Caco-2 (cell line): ENCODE data around the gene KHDC3L. TPM values are rescaled to one million over a fixed set of nuclear protein-coding genes. Genes with fewer than 3 reads are reported as not detected.

Experiments
- BruUV-seq: library from RNA; stranded (reverse); fragments of 400-500 nt; replicated peaks from 2 replicates; lab custom pipeline; 2021; lab: Mats Ljungman, UMichigan
- CTCF ChIA-PET: fragments of 300-600 bp; sonication (Branson Sonifier 250); formaldehyde crosslinking; loops from one replicate; lab custom pipeline; 2022; ENCODE audit warnings: antibody characterized with exemption; lab: Charles Lee
- POLR2A ChIA-PET: fragments of 300-600 bp; sonication (Branson Sonifier 250); formaldehyde crosslinking; loops from one replicate; lab custom pipeline; 2022; ENCODE audit warnings: antibody characterized with exemption; lab: Charles Lee
- DNase-seq, 2 experiments: peaks; one replicate each; pipeline versions ENCODE4 v3.0.0 to v3.0.0-alpha.2; 2020 to 2022
- H3K27me3 ChIP-seq: replicated peaks from 2 replicates; pipeline ENCODE4 v1.6.0; 2011; ENCODE audit warnings: low read length; ENCODE audit not compliant: control insufficient read depth, insufficient read depth
- H3K36me3 ChIP-seq: 2 replicates; pipeline ENCODE4 v1.5.1; 2011; ENCODE audit warnings: low read length; ENCODE audit not compliant: control insufficient read depth, insufficient read depth
- H3K4me1 ChIP-seq: fragments of 250-450 bp; sonication (Bioruptor Pico); 2 replicates; pipeline ENCODE4 v1.5.1; 2020; ENCODE audit warnings: mild to moderate bottlenecking
- H3K4me3 ChIP-seq: 2 replicates; pipeline ENCODE4 v1.5.1; 2011; ENCODE audit warnings: low read depth, mild to moderate bottlenecking, control low read depth, low read length
- H3K9me3 ChIP-seq: fragments of 250-450 bp; sonication (Bioruptor Pico); 2 replicates; pipeline ENCODE4 v1.5.1; 2020; ENCODE audit warnings: mild to moderate bottlenecking, moderate library complexity
- H3K27ac Mint-ChIP-seq: one replicate; pipeline ENCODE4 v1.8.0; 2022; ENCODE audit warnings: mixed read lengths; ENCODE audit not compliant: unreplicated experiment
- H3K27me3 Mint-ChIP-seq: one replicate; pipeline ENCODE4 v1.8.0; 2022; ENCODE audit warnings: mixed read lengths; ENCODE audit not compliant: insufficient read depth, unreplicated experiment
- H3K36me3 Mint-ChIP-seq: one replicate; pipeline ENCODE4 v1.8.0; 2022; ENCODE audit warnings: mild to moderate bottlenecking, mixed read lengths; ENCODE audit not compliant: insufficient read depth, unreplicated experiment
- H3K4me1 Mint-ChIP-seq: one replicate; pipeline ENCODE4 v1.8.0; 2022; ENCODE audit warnings: low read depth, mixed read lengths; ENCODE audit not compliant: unreplicated experiment
- H3K4me3 Mint-ChIP-seq: one replicate; pipeline ENCODE4 v1.8.0; 2022; ENCODE audit warnings: mild to moderate bottlenecking, moderate library complexity, mixed read lengths; ENCODE audit not compliant: unreplicated experiment
- H3K9me3 Mint-ChIP-seq: one replicate; pipeline ENCODE4 v1.8.0; 2022; ENCODE audit warnings: mixed read lengths; ENCODE audit not compliant: unreplicated experiment
- intact Hi-C: fragments of 100-400 bp; cut with micrococcal nuclease; formaldehyde crosslinking; loops from one replicate; pipeline ENCODE4 v1.10.0; 2022; ENCODE audit not compliant: unreplicated experiment
- total RNA-seq: library from RNA; stranded (reverse); gene quantifications from 2 replicates; pipeline ENCODE4 v1.2.3, GENCODE V29; 2022
- TF ChIP-seq, protein P1 (sequence below), 2 experiments: fragments of 200-600 bp in 1 of 2; IDR thresholded peaks; 1 replicate in 1 of 2; 2 replicates in 1 of 2; pipeline versions ENCODE4 v1.5.1 to v1.8.0; 2011 to 2022; ENCODE audit warnings: antibody characterized with exemption in 1 of 2, control low read depth in 1 of 2, inconsistent platforms in 1 of 2, low read depth in 1 of 2, low read length in 1 of 2, mild to moderate bottlenecking in 1 of 2, moderate library complexity in 1 of 2; ENCODE audit not compliant: insufficient read depth in 1 of 2, severe bottlenecking in 1 of 2, unreplicated experiment in 1 of 2

KHDC3L gene
- total RNA-seq, 1 experiment from 2014 or later, result not detected

DNA sequence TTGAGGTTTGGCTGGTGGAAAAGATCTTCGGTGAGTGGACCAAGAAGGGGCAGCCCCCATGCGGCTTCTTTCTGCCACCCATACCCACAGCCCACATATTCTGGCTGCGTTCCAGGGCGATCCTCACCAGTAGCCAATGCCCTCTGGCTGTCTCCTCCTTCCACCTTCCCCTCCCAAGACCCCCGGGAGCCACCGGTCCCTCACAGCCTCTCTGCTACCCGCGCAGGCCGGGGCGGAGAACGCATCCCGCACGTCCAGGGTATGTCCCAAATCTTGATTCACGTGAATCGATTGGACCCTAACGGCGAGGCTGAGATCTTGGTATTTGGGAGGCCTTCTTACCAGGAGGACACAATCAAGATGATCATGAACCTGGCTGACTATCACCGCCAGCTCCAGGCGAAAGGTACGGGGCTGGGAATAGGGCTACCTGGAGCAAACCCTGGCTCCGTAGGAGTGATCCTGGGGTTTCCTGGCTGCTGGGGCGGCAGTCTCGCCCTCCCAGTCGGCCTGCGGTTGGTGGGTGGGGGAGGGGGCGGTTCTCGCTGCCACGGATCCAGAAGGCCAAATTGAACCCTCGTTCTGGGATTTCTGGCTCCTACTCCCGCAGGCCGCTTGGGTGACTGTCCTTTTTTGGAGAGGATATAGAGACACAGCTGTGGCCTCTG lies 545 bp downstream of the KHDC3L start:
- ChIA-PET CTCF (no interaction called here), POLR2A (no interaction called here)
- no peaks in the 10 kb centered on the region for H3K36me3 Mint-ChIP-seq
- H3K27ac Mint-ChIP-seq, result no peak overlapping the region
- no peak for DNase-seq
- H3K9me3 ChIP-seq, result no peaks in the 10 kb centered on the region
- no peaks in the 10 kb centered on the region for H3K4me1 ChIP-seq
- H3K9me3 Mint-ChIP-seq, result no peaks in the 10 kb centered on the region
- H3K27me3 ChIP-seq, result no peaks in the 10 kb centered on the region
- intact Hi-C loops, result no loop called here
- TF ChIP-seq, protein P1, sequence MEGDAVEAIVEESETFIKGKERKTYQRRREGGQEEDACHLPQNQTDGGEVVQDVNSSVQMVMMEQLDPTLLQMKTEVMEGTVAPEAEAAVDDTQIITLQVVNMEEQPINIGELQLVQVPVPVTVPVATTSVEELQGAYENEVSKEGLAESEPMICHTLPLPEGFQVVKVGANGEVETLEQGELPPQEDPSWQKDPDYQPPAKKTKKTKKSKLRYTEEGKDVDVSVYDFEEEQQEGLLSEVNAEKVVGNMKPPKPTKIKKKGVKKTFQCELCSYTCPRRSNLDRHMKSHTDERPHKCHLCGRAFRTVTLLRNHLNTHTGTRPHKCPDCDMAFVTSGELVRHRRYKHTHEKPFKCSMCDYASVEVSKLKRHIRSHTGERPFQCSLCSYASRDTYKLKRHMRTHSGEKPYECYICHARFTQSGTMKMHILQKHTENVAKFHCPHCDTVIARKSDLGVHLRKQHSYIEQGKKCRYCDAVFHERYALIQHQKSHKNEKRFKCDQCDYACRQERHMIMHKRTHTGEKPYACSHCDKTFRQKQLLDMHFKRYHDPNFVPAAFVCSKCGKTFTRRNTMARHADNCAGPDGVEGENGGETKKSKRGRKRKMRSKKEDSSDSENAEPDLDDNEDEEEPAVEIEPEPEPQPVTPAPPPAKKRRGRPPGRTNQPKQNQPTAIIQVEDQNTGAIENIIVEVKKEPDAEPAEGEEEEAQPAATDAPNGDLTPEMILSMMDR (IDR thresholded peaks at IDR 0.05; ENCODE audit: insufficient read depth in 1 of 2, low read depth in 1 of 2, low read length in 1 of 2, severe bottlenecking in 1 of 2, unreplicated experiment in 1 of 2), result no peak
- no peak overlapping the region for H3K4me3 ChIP-seq
- no TSS peak for BruUV-seq
- H3K4me3 Mint-ChIP-seq, result no peak overlapping the region
- no peaks in the 10 kb centered on the region for H3K4me1 Mint-ChIP-seq
- H3K27me3 Mint-ChIP-seq, result no peaks in the 10 kb centered on the region
- no peaks in the 10 kb centered on the region for H3K36me3 ChIP-seq

DNA sequence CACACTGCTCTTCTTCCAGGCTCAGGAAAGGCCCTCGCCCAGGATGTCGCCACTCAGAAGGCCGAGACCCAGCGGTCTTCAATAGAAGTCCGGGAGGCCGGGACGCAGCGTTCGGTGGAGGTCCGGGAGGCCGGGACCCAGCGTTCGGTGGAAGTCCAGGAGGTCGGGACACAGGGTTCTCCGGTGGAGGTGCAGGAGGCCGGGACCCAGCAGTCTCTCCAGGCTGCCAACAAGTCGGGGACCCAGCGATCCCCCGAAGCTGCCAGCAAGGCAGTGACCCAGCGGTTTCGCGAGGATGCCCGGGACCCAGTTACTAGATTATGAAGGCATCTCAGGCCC lies 1.0 kb downstream of the KHDC3L start:
- Histone ChIP-seq H3K9me3 (no peaks in the 10 kb centered on the region), H3K4me3 (no peak overlapping the region), H3K4me1 (no peaks in the 10 kb centered on the region), H3K27me3 (no peaks in the 10 kb centered on the region), H3K36me3 (no peaks in the 10 kb centered on the region)
- no TSS peak for BruUV-seq
- Mint-ChIP-seq H3K27me3 (no peaks in the 10 kb centered on the region), H3K9me3 (no peaks in the 10 kb centered on the region), H3K4me1 (no peaks in the 10 kb centered on the region), H3K27ac (no peak overlapping the region), H3K36me3 (no peaks in the 10 kb centered on the region), H3K4me3 (no peak overlapping the region)
- TF ChIP-seq, protein P1 (IDR thresholded peaks at IDR 0.05; ENCODE audit: insufficient read depth in 1 of 2, low read depth in 1 of 2, low read length in 1 of 2, severe bottlenecking in 1 of 2, unreplicated experiment in 1 of 2), result no peak
- ChIA-PET POLR2A (no interaction called here), CTCF (no interaction called here)
- DNase-seq, result no peak
- intact Hi-C loops, result no loop called here

DNA sequence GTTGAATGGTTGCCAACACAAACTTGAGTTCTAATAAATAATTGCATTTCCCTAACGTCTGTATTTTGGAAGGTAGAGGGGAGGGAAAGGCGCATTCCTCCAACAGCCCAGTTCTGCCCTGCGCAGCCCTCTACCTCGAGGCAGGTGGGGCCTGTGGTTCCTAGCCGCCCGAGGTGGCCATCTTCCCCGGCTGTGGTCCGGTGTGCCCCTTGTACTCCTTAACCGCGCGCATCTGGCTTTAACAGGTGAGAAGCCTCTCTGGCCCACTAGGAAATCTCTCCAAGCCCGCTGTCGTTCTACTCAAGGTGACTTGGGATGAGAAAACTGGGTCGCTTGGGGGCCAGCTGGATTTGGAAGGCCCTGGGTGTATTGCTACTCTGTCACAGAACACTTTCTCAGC lies 1.7 kb downstream of the KHDC3L start:
- Histone ChIP-seq H3K27me3 (no peaks in the 10 kb centered on the region), H3K4me3 (no peak overlapping the region), H3K4me1 (no peaks in the 10 kb centered on the region), H3K9me3 (no peaks in the 10 kb centered on the region), H3K36me3 (no peaks in the 10 kb centered on the region)
- no TSS peak for BruUV-seq
- Mint-ChIP-seq H3K4me1 (no peaks in the 10 kb centered on the region), H3K4me3 (no peak overlapping the region), H3K9me3 (no peaks in the 10 kb centered on the region), H3K27me3 (no peaks in the 10 kb centered on the region), H3K36me3 (no peaks in the 10 kb centered on the region), H3K27ac (no peak overlapping the region)
- CTCF ChIA-PET, result no interaction called here
- intact Hi-C loops, result no loop called here
- TF ChIP-seq, protein P1 (IDR thresholded peaks at IDR 0.05; ENCODE audit: insufficient read depth in 1 of 2, low read depth in 1 of 2, low read length in 1 of 2, severe bottlenecking in 1 of 2, unreplicated experiment in 1 of 2), result no peak
- POLR2A ChIA-PET, result no interaction called here
- no peak for DNase-seq
